HG03108 (cell line): ENCODE results near the gene PCNX3.

Experiments
- ATAC-seq: cut with Tn5 transposase; IDR thresholded peaks from one replicate; pipeline ENCODE4 v1.9.1; 2021; ENCODE audit warnings: moderate library complexity; ENCODE audit not compliant: unreplicated experiment

The PCNX3 gene

GRCh38 chr11:65618763-65619162 is 3.2 kb downstream of the PCNX3 start:
- ATAC-seq: no peak

DNA sequence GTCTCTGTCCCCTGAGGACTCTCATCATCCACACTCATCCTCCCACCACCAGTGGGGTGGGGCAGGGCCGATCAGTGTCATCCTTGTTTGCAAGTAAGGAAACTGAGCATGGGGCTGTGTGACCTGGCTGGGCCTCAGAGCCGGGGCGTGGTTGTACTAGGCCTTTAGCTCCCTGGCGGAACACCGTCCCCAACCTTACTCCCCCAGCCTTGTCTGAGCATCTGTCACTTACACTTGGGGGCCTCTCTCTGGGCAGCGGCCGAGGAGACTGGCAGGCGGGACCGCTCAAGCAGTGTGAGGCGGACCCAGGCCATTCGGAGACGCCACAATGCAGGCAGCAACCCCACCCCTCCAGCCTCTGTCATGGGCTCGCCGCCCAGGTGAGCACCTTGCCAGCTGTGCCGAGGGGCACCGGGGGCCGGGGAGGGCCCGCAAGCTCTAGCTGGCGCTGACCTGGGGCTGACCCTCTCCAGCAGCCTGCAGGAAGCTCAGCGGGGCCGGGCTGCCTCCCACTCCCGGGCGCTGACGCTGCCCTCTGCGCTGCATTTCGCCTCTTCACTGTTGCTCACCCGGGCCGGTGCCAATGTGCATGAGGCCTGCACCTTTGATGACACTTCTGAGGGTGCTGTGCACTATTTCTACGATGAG is 3.8 kb downstream of the PCNX3 start:
- no peak for ATAC-seq

GRCh38 chr11:65620666-65621065 is 5.1 kb downstream of the PCNX3 start:
- no peak for ATAC-seq

DNA sequence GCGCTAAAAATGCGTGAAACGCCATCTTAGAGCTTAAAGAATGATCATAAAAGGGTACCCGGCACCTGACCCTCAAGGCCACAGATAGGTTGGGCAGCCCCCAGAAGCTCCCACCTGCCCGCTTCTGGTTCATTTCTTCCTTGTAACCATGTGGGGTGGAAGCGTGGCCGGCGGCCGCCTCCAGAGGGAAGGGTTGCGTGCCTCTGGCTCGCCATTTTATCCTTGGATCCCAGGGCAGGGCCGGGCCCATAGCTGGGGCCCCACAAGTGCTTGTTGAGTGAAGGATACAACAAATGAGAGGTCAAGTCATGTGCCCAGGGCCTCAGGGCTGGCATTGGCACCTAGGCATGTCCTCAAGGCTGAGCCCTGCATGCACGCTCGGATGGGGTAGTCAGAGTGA is 5.9 kb downstream of the PCNX3 start:
- no peak for ATAC-seq

DNA sequence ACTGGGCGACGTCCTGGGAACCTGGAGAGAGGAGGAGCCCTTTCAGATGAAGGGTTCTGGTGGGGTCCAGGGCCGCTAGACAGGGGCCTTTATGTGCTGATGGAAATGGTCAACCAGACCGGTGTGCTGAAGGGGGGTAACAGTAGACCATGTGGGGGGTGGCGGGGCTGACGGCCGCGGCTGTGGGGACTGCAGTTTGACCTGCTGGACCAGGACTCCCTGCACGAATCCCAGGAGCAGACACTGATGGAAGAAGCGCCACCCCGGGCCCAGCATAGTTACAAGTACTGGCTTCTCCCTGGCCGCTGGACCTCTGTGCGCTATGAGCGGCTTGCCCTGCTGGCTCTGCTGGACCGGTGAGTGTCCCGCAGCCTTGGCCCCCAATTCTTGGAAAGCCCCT is 6.4 kb downstream of the PCNX3 start:
- no peak for ATAC-seq

GRCh38 chr11:65623177-65623576 is 7.6 kb downstream of the PCNX3 start:
- ATAC-seq: no peak

DNA sequence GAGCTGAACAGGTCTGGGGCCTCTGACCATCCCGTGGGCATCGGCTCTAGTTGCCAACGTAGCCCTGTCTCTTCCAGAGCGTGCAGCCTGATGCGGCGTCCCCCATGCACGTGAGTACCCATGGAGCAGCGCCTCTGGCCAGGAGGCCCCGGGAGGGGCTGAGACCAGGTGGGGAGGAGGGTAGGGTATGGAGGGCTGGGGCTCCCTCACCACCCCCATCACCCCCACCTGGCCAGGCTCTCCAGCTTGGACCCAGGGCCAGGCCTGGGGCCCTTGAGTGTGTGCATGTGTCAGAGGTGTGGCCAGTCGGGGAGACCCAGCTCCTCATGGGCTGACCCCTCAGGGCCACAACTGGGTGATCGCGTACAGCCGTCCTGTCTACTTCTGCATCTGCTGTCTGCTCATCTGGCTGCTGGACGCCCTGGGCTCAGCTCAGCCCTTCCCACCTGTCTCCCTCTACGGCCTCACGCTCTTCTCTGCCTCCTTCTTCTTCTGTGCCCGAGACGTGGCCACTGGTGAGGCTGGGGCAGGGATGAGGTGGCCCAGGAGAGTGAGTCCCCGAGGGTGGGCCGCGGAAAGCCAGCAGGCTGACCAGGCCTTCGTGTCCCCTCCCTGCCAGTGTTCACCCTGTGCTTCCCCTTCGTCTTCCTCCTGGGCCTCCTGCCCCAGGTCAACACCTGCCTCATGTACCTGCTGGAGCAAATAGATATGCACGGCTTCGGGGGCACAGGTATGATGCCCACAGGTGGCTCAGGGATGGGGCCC is 8.5 kb downstream of the PCNX3 start:
- ATAC-seq: no peak

DNA sequence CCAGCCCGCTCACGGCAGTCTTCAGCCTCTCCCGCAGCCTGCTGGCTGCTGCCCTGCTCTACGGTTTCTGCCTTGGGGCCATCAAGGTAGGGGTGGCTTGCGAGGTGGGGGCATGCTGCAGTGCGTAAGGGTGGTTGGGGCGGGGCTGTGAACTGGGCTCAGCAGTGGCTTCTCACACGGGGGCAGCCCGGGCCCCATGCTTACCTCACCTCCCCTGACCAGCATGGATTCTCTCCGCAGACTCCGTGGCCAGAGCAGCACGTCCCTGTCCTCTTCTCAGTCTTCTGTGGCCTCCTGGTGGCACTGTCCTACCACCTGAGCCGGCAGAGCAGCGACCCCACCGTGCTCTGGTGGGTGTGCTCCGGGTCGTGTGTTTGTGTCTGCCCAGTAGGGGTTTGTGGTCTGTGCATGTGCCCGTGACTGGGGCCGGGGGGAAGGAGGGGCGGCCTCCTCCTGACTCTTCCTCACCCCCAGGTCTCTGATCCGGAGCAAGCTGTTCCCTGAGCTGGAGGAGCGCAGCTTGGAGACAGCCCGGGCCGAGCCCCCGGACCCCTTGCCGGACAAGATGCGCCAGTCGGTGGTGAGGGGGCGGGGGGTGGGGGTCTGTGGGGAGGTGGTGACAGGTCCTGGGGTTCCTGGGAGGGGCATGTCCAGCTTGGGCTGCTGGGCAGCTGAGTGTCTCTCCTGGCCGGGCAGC is 9.5 kb downstream of the PCNX3 start:
- no peak for ATAC-seq

GRCh38 chr11:65625628-65626342 is 10.2 kb downstream of the PCNX3 start:
- ATAC-seq: no peak

- ATAC-seq: no peak
These were observed 11.6 kb downstream of the PCNX3 start for GRCh38 chr11:65627202-65627601.

DNA sequence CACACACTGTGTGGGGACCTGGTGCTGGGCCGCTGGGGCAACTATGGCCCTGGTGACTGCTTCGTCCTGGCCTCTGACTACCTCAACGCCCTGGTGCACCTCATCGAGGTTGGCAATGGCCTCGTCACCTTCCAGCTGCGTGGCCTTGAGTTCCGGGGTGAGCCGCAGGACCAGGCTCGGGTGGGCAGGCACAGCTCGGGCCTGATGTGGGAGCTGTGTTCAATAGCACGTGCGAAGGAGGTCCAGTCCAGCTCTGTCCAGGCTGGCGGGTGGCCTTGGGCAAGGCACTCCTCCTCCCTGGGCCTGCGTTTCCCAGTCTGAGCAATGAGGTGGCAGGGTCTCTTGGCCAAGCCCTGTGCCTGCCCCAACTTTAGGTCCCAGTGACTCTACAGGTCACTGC is 14.0 kb downstream of the PCNX3 start:
- no peak for ATAC-seq

DNA sequence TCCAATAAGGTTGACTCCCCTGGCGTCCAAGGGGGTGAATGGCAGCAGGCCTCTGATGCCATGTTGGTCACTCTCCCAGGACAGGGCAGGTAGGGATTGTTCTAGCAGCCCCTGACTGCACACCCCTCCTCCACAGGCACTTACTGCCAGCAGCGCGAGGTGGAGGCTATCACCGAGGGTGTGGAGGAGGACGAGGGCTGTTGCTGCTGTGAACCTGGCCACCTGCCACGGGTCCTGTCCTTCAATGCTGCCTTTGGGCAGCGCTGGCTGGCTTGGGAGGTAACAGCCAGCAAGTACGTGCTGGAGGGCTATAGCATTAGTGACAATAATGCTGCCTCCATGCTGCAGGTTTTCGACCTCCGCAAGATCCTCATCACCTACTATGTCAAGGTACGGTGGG is 14.6 kb downstream of the PCNX3 start:
- ATAC-seq: no peak

GRCh38 chr11:65633390-65634108 is 18.0 kb downstream of the PCNX3 start:
- ATAC-seq: no peak

DNA sequence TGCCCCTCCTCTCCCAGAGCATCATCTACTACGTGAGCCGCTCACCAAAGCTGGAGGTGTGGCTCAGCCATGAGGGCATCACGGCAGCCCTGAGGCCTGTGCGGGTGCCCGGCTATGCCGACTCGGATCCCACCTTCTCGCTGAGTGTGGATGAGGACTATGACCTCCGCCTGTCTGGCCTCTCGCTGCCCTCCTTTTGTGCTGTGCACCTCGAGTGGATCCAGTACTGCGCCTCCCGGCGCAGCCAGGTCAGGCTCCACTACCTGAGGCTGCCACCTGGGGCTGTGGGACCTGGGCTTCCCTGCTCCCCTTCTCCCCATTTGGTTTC is 18.5 kb downstream of the PCNX3 start:
- ATAC-seq: no peak

- ATAC-seq: no peak
These were observed 18.9 kb downstream of the PCNX3 start for GRCh38 chr11:65634440-65634839.

- no peak for ATAC-seq
These were observed 19.5 kb downstream of the PCNX3 start for GRCh38 chr11:65634905-65635731.

GRCh38 chr11:65636108-65637031 is 20.8 kb downstream of the PCNX3 start:
- ATAC-seq: no peak

GRCh38 chr11:65637032-65637557 is 21.5 kb downstream of the PCNX3 start:
- ATAC-seq: no peak
